Measurements from ENCODE around the gene ANXA2.

DNA sequence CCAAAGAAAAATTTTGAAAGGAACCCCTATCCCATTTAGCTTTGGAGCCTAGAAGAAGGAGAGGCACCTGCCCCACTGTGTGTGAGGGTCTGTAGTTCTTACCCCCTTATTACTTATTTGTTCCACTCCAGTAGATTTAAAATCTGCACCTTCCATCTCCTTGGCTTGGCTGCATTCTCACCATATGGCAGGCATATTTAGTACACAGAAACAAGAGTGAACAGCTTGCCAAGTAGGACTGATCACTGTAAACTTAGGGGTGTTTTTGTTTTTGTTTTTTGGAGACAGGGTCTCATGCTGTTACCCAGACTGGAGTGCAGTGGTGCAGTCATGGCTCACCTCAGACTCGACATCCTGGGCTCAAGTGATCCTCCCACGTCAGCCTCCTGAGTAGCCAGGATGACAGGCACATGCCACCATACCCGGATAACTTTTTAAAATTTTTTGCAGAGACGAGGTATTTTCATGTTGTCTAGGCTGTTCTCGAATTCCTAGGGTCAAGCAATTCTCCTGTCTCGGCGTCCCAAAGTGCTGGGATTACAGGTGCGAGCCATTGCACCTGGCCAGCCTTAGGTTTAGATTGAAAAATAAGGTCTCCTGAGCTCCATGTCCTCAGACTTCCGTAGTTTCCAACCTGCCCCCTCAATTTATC, 14.1 kb upstream of the ANXA2 start:
- no peak for TF ChIP-seq EZH2 (IDR thresholded peaks at IDR 0.05; ENCODE audit: borderline replicate concordance, low read length)
- TF ChIP-seq, protein P1, sequence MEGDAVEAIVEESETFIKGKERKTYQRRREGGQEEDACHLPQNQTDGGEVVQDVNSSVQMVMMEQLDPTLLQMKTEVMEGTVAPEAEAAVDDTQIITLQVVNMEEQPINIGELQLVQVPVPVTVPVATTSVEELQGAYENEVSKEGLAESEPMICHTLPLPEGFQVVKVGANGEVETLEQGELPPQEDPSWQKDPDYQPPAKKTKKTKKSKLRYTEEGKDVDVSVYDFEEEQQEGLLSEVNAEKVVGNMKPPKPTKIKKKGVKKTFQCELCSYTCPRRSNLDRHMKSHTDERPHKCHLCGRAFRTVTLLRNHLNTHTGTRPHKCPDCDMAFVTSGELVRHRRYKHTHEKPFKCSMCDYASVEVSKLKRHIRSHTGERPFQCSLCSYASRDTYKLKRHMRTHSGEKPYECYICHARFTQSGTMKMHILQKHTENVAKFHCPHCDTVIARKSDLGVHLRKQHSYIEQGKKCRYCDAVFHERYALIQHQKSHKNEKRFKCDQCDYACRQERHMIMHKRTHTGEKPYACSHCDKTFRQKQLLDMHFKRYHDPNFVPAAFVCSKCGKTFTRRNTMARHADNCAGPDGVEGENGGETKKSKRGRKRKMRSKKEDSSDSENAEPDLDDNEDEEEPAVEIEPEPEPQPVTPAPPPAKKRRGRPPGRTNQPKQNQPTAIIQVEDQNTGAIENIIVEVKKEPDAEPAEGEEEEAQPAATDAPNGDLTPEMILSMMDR (IDR thresholded peaks at IDR 0.05; ENCODE audit: low read length) = no peak

All from OCI-LY1 (cell line).